GM18907 (cell line): ENCODE data around the gene COL1A1.
A peak's percentile ranks its signal among the peaks of the same experiment; 100 is the strongest.

Experiments
- ATAC-seq: cut with Tn5 transposase; IDR thresholded peaks from one replicate; pipeline ENCODE4 v1.9.1; 2021; ENCODE audit warnings: mild to moderate bottlenecking, moderate library complexity; ENCODE audit not compliant: unreplicated experiment

The COL1A1 gene

GRCh38 chr17:50200457-50201275 lies 765 bp downstream of the COL1A1 start:
- peak; percentile 64 for ATAC-seq

DNA sequence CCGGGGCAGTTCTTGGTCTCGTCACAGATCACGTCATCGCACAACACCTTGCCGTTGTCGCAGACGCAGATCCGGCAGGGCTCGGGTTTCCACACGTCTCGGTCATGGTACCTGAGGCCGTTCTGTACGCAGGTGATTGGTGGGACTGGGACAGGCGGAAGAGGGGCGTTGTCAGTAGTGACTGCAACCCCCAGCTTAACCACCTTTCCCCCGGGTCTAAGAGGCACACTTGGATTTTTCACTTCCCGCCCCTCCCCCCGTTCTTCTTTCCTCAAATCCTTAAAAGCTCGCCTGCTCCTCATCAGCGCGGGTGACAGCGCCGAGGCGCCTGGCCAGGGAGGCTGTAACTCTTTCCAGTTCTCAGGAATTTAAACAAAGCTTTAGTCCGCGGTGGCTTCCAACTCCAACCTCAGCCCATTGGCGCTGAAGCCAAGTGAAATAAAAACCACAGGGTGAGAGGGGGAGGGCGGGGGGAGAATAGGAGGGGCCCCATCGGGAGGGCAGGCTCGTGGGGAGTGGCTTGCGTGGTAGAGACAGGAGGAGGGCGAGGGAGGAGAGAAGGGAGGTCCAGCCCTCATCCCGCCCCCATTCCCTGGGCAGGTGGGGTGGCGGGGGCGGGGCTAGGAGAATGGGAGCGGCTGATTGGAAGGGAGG lies 1.5 kb downstream of the COL1A1 start:
- no peak for ATAC-seq

DNA sequence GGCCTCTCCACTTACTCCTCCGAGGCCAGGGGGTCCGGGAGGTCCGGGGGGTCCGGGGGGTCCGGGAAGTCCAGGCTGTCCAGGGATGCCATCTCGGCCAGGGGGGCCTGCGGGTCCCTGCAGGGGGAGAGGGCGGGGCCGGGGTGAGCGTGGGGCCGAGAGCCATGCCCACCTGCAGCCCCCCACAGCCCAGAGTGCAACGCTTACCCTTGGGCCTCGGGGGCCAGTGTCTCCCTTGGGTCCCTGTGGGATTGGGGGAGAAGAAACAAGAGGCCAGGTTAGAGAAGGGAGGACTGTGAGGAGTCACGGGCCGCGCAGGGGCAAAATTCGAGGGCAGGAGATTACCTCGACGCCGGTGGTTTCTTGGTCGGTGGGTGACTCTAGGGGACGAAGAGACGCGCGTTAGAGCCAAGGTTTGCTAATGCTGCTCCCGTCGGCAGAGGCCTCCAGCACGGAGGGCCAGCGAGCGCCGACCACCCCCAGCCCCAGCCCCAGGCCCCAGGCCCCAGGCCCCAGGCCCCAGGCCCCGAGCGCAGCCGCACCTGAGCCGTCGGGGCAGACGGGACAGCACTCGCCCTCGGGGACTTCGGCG lies 2.1 kb downstream of the COL1A1 start:
- no peak for ATAC-seq

- ATAC-seq, result no peak
These were observed 3.3 kb downstream of the COL1A1 start for GRCh38 chr17:50198026-50198669.

GRCh38 chr17:50196826-50197225 lies 4.6 kb downstream of the COL1A1 start:
- ATAC-seq, result no peak

GRCh38 chr17:50196036-50196435 lies 5.4 kb downstream of the COL1A1 start:
- no peak for ATAC-seq

DNA sequence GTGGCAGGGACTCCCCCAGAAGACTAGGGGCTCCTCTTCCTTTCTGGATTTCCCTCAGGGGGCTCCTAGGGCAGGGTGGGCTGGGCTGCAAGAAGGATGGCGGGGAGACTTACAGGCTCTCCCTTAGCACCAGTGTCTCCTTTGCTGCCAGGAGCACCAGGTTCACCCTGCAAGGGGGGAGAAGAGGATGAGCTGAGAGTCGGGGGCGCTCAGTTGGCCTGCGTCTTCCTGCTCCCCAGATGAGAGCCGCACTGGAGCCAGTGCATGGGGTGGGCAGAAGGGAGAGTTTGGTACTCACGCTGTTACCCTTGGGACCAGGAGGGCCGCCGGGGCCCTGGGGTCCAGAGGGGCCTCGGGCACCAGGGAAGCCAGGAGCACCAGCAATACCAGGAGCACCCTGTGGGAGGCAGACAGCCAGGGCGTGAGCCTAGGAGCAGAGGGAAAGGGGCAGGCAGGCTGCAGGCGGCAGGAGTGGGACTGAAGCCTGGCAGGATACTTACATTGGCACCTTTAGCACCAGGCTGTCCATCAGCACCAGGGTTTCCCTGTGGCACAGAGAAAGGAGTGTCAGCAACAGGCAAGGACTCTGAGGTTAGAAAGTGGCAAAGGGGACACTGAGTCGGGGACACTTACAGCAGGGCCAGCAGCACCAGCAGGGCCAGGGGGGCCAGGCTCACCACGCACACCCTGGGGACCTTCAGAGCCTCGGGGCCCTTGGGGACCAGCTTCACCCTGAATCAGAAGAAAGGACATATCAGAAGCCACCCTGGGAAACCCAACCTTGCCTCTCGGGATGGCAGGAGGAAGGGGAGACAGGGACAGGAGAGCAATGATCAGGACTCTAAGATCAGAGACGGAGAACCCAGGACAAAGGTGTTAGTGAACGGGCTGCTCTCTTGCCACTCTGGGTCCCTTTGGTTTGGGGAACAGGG lies 6.2 kb downstream of the COL1A1 start:
- no peak for ATAC-seq

- no peak for ATAC-seq
These were observed 7.1 kb downstream of the COL1A1 start for GRCh38 chr17:50194140-50194933.

GRCh38 chr17:50192618-50193291 lies 8.7 kb downstream of the COL1A1 start:
- ATAC-seq, result no peak

- ATAC-seq, result no peak
These were observed 9.2 kb downstream of the COL1A1 start for GRCh38 chr17:50192144-50192617.

- no peak for ATAC-seq
These were observed 9.9 kb downstream of the COL1A1 start for GRCh38 chr17:50191359-50192143.

- no peak for ATAC-seq
These were observed 10.7 kb downstream of the COL1A1 start for GRCh38 chr17:50190603-50191358.

GRCh38 chr17:50190293-50190602 lies 11.2 kb downstream of the COL1A1 start:
- ATAC-seq, result no peak

- no peak for ATAC-seq
These were observed 11.7 kb downstream of the COL1A1 start for GRCh38 chr17:50189550-50190292.

DNA sequence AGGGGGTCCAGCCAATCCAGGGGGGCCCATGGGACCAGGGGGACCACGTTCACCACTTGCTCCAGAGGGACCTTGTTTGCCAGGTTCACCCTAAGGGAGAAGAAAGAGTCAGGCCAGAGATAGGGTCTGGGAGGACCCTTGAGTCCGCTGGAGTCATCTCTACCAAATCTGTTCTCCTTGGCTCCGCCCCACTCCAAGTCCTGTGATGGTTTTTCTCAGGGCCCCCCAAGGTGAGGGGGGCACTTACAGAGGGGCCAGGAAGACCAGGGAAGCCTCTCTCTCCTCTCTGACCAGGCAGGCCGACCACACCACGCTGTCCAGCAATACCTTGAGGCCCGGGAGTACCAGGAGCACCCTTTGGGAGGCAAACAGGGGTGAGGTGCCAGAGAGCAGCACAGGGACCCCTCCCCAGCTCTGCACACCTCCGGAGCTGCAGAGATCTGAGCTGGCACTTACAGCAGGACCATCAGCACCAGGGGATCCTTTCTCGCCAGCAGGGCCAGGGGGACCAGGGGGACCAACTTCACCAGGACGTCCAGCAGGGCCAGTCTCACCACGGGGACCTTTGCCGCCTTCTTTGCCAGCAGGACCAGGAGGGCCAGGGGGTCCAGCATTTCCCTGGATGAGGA lies 12.4 kb downstream of the COL1A1 start:
- ATAC-seq, result no peak

DNA sequence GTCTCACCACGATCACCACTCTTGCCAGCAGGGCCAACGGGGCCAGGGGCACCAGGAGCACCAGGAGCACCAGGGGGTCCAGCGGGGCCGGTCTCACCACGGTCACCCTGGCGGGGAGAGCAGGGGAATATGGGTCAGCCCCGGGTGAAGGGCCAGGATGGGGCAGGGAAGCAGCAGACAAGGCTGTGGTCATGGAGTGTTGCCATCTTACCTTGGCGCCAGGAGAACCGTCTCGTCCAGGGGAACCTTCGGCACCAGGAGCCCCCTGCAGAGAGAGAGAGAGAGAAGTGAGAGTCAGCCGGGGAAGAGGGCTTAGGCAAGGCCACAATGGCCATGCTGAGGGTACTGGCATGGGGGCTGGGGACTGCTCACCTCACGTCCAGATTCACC lies 12.9 kb downstream of the COL1A1 start:
- no peak for ATAC-seq
